Forelimb muscle (tissue), 1 donor: ENCODE data around the gene SLC25A13. TPM values are rescaled to one million over a fixed set of nuclear protein-coding genes. Genes with fewer than 3 reads are reported as not detected.
"Not testable (repeated sequence)": the region's sequence is repeated elsewhere in the genome, so short reads cannot be mapped to it uniquely, and the experiment has no call there.

ENCODE experiments used
- DNase-seq: peaks from one replicate; pipeline ENCODE4 v3.0.0-alpha.2; 2013; ENCODE audit warnings: low read depth
- polyA plus RNA-seq: library from polyadenylated mRNA; unstranded; fragments of 120-200 nt; gene quantifications from one replicate; pipeline ENCODE4 v1.2.1, GENCODE V29; 2013; ENCODE audit not compliant: insufficient read length

The SLC25A13 gene
- polyA plus RNA-seq, 1 donor = 11.6 TPM

- no peak for DNase-seq
These were observed 160.0 kb downstream of the SLC25A13 start for GRCh38 chr7:96161897-96162296.

GRCh38 chr7:96157856-96158255 is 164.0 kb downstream of the SLC25A13 start:
- no peak for DNase-seq

- DNase-seq = not testable (repeated sequence)
These were observed 167.4 kb downstream of the SLC25A13 start for GRCh38 chr7:96154506-96154905.

- DNase-seq = no peak
These were observed 169.2 kb downstream of the SLC25A13 start for GRCh38 chr7:96152706-96153105.

- no peak for DNase-seq
These were observed 170.0 kb downstream of the SLC25A13 start for GRCh38 chr7:96151889-96152288.

- DNase-seq = no peak
These were observed 177.7 kb downstream of the SLC25A13 start for GRCh38 chr7:96144260-96144526.

- DNase-seq = no peak
These were observed 178.2 kb downstream of the SLC25A13 start for GRCh38 chr7:96143495-96144259.

GRCh38 chr7:96136600-96137239 is 185.2 kb downstream of the SLC25A13 start:
- no peak for DNase-seq

GRCh38 chr7:96135241-96135640 is 186.7 kb downstream of the SLC25A13 start:
- DNase-seq = no peak

- DNase-seq = no peak
These were observed 190.4 kb downstream of the SLC25A13 start for GRCh38 chr7:96131525-96131924.

- DNase-seq = no peak
These were observed 194.2 kb downstream of the SLC25A13 start for GRCh38 chr7:96127746-96128145.

GRCh38 chr7:96126382-96126781 is 195.5 kb downstream of the SLC25A13 start:
- no peak for DNase-seq

GRCh38 chr7:96122746-96123145 is 199.2 kb downstream of the SLC25A13 start:
- no peak for DNase-seq

- no peak for DNase-seq
These were observed 200.1 kb downstream of the SLC25A13 start for GRCh38 chr7:96121752-96122151.

- DNase-seq = no peak
These were observed 201.3 kb downstream of the SLC25A13 start for GRCh38 chr7:96120445-96121225.

- no peak for DNase-seq
These were observed 203.4 kb downstream of the SLC25A13 start for GRCh38 chr7:96118449-96119001.

- no peak for DNase-seq
These were observed 205.7 kb downstream of the SLC25A13 start for GRCh38 chr7:96116173-96116572.

- DNase-seq = no peak
These were observed 207.7 kb downstream of the SLC25A13 start for GRCh38 chr7:96114190-96114589.

GRCh38 chr7:96111405-96111804 is 210.5 kb downstream of the SLC25A13 start:
- no peak for DNase-seq

- no peak for DNase-seq
These were observed 216.9 kb downstream of the SLC25A13 start for GRCh38 chr7:96104984-96105383.

GRCh38 chr7:96102096-96102811 is 219.6 kb downstream of the SLC25A13 start:
- no peak for DNase-seq

GRCh38 chr7:96100737-96101136 is 221.2 kb downstream of the SLC25A13 start:
- DNase-seq = no peak
